HepG2 (cell line): ENCODE measurements around the gene BTBD6.

Source experiments
- CBX2 ChIP-seq, 2 experiments: fragments of 200-600 bp in 1 of 2; sonication (generic); formaldehyde crosslinking in 1 of 2; IDR thresholded peaks; 2 replicates each; pipeline versions ENCODE4 v1.7.0 to v1.8.1; 2018 to 2022; ENCODE audit warnings: low read depth in 2 of 2, low read length in 1 of 2, mild to moderate bottlenecking in 1 of 2, missing genetic modification reagents in 1 of 2
- CTCF ChIP-seq: sonication (generic); formaldehyde crosslinking; IDR thresholded peaks from 2 replicates; pipeline ENCODE4 v1.5.0; 2020; ENCODE audit warnings: mild to moderate bottlenecking, missing genetic modification reagents, moderate library complexity
- DDIT3 ChIP-seq: sonication (generic); formaldehyde crosslinking; IDR thresholded peaks from 2 replicates; pipeline ENCODE4 v1.4.0; 2020; ENCODE audit warnings: mild to moderate bottlenecking, missing genetic modification reagents
- EZH2 ChIP-seq: conservative IDR thresholded peaks from 2 replicates; pipeline ENCODE4 v1.6.1; 2012; ENCODE audit warnings: mild to moderate bottlenecking, low read depth, low read length, moderate library complexity
- FIP1L1 ChIP-seq: fragments of 200-400 bp; formaldehyde crosslinking; IDR thresholded peaks from 2 replicates; pipeline ENCODE4 v1.6.1; 2018; ENCODE audit warnings: low read depth, mild to moderate bottlenecking, low read length, moderate library complexity, borderline replicate concordance; ENCODE audit not compliant: insufficient read depth
- NCOA1 ChIP-seq: sonication (generic); formaldehyde crosslinking; IDR thresholded peaks from 2 replicates; pipeline ENCODE4 v1.9.0; 2021; ENCODE audit warnings: missing genetic modification reagents
- NFYB ChIP-seq: sonication (generic); formaldehyde crosslinking; IDR thresholded peaks from 2 replicates; pipeline ENCODE4 v1.4.0; 2020; ENCODE audit warnings: missing genetic modification reagents
- NR2F6 ChIP-seq, 2 experiments: IDR thresholded peaks; 2 replicates each; pipeline ENCODE4 v1.6.1; 2016; ENCODE audit warnings: antibody characterized with exemption in 1 of 2, mild to moderate bottlenecking in 1 of 2
- NR3C1 ChIP-seq: sonication (generic); formaldehyde crosslinking; IDR thresholded peaks from 2 replicates; pipeline ENCODE4 v1.4.0; 2020; ENCODE audit warnings: missing genetic modification reagents
- SIX4 ChIP-seq: sonication (generic); formaldehyde crosslinking; IDR thresholded peaks from 2 replicates; pipeline ENCODE4 v1.4.0; 2020; ENCODE audit warnings: missing genetic modification reagents
- SMAD1 ChIP-seq: sonication (generic); formaldehyde crosslinking; IDR thresholded peaks from 2 replicates; pipeline ENCODE4 v1.4.0; 2020; ENCODE audit warnings: missing genetic modification reagents, low read depth, mild to moderate bottlenecking, borderline replicate concordance
- TRIM24 ChIP-seq: sonication (generic); formaldehyde crosslinking; IDR thresholded peaks from 2 replicates; pipeline ENCODE4 v1.8.0; 2022; ENCODE audit warnings: mild to moderate bottlenecking, missing genetic modification reagents
- ZBTB14 ChIP-seq: sonication (generic); formaldehyde crosslinking; IDR thresholded peaks from 2 replicates; pipeline ENCODE4 v1.4.0; 2020; ENCODE audit warnings: missing genetic modification reagents

GRCh38 chr14:105248368-105249181 is at the start of gene BTBD6:
- TF ChIP-seq DDIT3 (CRISPR knock-in tag) = no peak
- no peak for TF ChIP-seq ZBTB14
- no peak for TF ChIP-seq SMAD1 (CRISPR knock-in tag)
- TF ChIP-seq NCOA1 (CRISPR knock-in tag) = no peak
- no peak for TF ChIP-seq SIX4 (CRISPR knock-in tag)
- TF ChIP-seq TRIM24 (CRISPR knock-in tag) = no peak
- no peak for TF ChIP-seq FIP1L1
- TF ChIP-seq NR3C1 (CRISPR knock-in tag) = no peak
- TF ChIP-seq CTCF (CRISPR knock-in tag) = no peak
- TF ChIP-seq EZH2 = no peak
- TF ChIP-seq NFYB (CRISPR knock-in tag) = no peak
- no peak for TF ChIP-seq NR2F6 (IDR thresholded peaks at IDR 0.05)
- TF ChIP-seq NR2F6 (CRISPR knock-in tag; IDR thresholded peaks at IDR 0.05) = no peak
- TF ChIP-seq CBX2 (IDR thresholded peaks at IDR 0.05; ENCODE audit: low read depth, low read length) = no peak
- TF ChIP-seq CBX2 (CRISPR knock-in tag; IDR thresholded peaks at IDR 0.05; ENCODE audit: low read depth) = no peak
